ENCODE measurements around the gene MAML3.

The MAML3 gene

DNA sequence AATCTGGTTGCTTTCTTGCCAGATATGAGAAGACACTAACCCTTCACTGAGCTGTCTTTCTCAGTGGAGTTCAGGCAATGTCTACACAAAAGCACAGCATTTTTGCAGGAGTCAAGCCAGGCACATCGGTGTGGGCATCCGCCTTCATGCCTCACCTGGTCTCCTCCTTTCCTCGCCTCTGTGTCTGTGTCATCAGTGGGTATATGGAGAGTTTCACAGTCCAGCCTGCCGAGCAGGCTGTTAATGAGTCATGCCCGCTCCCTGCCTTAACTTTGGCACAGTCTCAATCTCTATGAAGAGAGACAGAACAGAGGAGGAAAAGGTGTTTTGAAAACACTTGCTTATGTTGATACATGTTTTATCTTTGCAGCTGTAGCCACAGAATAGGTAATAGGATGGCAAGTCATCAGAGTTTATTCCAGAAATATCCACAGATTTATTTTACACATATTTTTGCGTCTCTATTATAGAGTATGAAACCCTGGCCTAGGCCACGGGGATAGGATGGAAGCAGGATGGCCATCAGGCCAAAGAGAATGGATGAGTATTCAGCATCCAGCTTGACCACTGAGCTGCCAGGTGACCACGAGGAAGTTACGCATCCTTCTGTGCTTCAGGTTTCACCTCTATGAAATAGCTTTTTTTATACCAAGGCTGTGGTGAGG is 32.8 kb upstream of the MAML3 start:
- peak; percentile 62 for DNase-seq (ENCODE audit: low read depth)
- TF ChIP-seq, protein P1, sequence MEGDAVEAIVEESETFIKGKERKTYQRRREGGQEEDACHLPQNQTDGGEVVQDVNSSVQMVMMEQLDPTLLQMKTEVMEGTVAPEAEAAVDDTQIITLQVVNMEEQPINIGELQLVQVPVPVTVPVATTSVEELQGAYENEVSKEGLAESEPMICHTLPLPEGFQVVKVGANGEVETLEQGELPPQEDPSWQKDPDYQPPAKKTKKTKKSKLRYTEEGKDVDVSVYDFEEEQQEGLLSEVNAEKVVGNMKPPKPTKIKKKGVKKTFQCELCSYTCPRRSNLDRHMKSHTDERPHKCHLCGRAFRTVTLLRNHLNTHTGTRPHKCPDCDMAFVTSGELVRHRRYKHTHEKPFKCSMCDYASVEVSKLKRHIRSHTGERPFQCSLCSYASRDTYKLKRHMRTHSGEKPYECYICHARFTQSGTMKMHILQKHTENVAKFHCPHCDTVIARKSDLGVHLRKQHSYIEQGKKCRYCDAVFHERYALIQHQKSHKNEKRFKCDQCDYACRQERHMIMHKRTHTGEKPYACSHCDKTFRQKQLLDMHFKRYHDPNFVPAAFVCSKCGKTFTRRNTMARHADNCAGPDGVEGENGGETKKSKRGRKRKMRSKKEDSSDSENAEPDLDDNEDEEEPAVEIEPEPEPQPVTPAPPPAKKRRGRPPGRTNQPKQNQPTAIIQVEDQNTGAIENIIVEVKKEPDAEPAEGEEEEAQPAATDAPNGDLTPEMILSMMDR (IDR thresholded peaks at IDR 0.05; ENCODE audit: low read length, missing control alignments) = no peak
- no peak overlapping the region for H3K4me3 ChIP-seq (replicated peaks; ENCODE audit: low read depth, low read length)

DNA sequence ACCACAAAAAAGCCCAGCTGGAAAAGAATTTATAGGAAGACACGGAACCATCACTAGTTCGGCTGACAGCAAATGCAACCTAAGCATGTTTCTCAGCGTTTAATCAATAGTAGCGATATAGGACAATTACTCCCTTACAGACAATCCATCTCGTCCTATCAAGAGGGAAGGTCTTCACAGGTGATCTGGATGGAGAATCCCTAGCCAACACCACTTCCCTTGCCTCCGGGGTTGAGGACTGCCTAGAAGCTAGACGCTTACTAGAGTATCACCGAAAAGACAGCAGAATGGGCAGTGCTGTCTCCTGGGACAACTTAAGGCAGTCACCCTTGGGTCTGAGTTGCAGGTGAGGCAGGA is 32.1 kb upstream of the MAML3 start:
- TF ChIP-seq, protein P1 (IDR thresholded peaks at IDR 0.05; ENCODE audit: low read length, missing control alignments) = no peak
- H3K4me3 ChIP-seq (replicated peaks; ENCODE audit: low read depth, low read length) = no peak overlapping the region
- DNase-seq (ENCODE audit: low read depth) = no peak

DNA sequence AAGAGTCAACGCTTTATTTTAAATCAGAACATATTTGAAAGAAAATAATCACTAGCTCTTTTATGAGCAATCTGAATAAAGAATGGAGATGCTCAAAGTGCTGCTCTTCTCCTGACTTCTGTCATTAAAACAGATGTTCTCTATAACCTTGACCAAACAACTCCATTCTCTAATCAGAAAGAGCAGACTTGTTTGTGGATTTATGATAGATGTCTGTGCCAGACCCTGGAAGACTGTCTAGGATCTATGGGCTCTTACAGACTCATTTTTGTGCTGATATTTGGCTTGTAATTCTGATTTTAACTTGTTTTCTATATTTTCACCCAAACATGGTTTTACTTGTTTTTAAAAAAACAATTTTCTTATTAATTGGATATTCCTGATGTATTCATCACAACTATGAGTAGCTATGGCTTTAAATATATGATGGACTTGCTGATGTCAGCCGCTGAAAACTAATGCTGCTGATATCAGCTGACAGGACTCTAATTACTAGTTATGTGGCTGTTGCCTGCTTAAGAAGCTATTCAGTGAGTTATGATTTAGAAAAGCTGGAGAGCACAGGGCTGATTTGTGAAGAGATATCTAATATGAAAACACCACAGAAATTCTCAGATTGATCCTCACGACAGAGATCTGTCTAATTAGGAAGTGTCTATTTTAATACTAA is 31.6 kb upstream of the MAML3 start:
- TF ChIP-seq, protein P1 (IDR thresholded peaks at IDR 0.05; ENCODE audit: low read length, missing control alignments) = no peak
- no peak for DNase-seq (ENCODE audit: low read depth)
- no peak overlapping the region for H3K4me3 ChIP-seq (replicated peaks; ENCODE audit: low read depth, low read length)

DNA sequence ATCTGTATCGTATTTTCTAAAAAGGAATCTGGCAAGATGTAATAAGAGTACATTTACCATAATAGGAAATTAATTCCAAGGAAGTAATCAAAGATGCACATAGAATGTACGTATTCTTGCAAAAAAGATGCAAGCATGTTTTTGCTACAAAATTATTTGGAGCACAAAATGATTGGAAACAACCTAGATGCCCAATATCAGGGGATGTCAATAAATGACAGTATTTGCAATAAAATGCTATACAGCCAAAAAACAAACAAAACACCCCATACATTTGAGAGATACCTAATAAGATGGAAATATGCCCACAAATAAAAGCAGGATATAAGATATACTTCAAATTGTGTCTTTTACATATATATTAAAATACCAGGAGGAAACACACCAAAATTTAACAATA is 29.3 kb upstream of the MAML3 start:
- DNase-seq (ENCODE audit: low read depth) = no peak
- TF ChIP-seq, protein P1 (IDR thresholded peaks at IDR 0.05; ENCODE audit: low read length, missing control alignments) = no peak
- H3K4me3 ChIP-seq (replicated peaks; ENCODE audit: low read depth, low read length) = no peak overlapping the region

DNA sequence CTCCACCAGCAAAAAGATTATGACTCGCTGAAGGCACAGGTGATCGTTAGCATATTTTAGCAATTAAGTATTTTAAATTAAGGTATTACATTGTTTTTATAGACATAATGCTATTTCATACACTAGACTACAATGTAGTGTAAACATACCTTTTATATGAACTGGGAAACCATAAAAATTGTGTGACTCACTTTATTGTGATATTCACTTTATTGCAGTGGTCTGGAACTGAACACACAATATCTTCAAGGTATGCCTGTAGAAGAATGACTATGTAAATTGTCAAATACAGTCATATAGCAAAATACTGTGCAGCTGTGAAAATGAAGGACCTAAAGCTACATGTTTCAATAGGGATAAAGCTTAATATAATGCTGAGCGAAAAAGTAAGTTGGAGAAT is 26.6 kb upstream of the MAML3 start:
- TF ChIP-seq, protein P1 (IDR thresholded peaks at IDR 0.05; ENCODE audit: low read length, missing control alignments) = no peak
- no peak for DNase-seq (ENCODE audit: low read depth)
- H3K4me3 ChIP-seq (replicated peaks; ENCODE audit: low read depth, low read length) = no peak overlapping the region

DNA sequence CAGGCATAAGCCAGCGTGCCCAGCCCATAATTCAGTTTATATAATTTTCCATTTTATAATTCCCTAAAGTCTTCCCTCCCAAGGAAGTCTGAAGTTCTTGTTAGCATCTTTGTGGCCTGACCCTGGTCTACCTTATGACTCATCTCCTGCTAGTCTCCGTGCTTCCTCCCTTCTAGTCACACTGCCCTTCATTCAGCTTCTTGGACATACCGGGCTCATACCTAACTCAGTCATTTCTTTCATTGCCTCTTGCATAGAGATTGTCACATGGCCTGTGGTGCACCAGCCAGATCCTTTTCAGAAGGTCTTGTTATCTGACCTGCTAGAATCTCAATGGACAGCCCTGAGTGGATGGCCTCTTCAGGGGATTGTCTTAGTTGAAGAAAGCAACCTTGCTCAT is 22.8 kb upstream of the MAML3 start:
- DNase-seq (ENCODE audit: low read depth) = peak; percentile 38
- TF ChIP-seq, protein P1 (IDR thresholded peaks at IDR 0.05; ENCODE audit: low read length, missing control alignments) = no peak
- no peak overlapping the region for H3K4me3 ChIP-seq (replicated peaks; ENCODE audit: low read depth, low read length)

DNA sequence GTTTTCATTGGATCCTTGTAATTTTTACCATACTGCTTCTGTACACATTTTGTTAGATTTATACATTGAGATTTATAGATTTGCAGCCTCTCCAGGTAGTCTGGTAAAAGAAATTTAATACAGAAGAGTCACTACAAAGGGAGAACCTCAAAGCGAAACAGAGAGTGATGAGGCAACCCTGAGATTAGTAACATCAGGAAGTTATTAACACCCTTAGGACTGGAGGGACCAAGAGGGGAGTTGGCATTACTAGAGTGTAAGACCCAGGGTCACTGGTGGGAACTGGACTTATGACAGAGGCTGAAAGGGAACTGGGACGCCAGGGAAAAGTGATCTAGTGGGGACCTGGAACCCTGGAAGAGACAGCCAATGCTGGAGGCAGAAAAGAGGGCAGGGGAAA is 20.6 kb upstream of the MAML3 start:
- no peak for DNase-seq (ENCODE audit: low read depth)
- no peak overlapping the region for H3K4me3 ChIP-seq (replicated peaks; ENCODE audit: low read depth, low read length)
- TF ChIP-seq, protein P1 (IDR thresholded peaks at IDR 0.05; ENCODE audit: low read length, missing control alignments) = no peak
